Activated T-helper 1 cell treated with Interleukin-2 at 50 U/mL for 16 hours (primary cell): ENCODE data around the gene ZNF584.
"Not testable (repeated sequence)": the region's sequence is repeated elsewhere in the genome, so short reads cannot be mapped to it uniquely, and the experiment has no call there.

Source experiments
- DNase-seq: peaks from one replicate; pipeline ENCODE4 v3.0.0-alpha.2; 2020; ENCODE audit warnings: low read depth

Gene ZNF584

DNA sequence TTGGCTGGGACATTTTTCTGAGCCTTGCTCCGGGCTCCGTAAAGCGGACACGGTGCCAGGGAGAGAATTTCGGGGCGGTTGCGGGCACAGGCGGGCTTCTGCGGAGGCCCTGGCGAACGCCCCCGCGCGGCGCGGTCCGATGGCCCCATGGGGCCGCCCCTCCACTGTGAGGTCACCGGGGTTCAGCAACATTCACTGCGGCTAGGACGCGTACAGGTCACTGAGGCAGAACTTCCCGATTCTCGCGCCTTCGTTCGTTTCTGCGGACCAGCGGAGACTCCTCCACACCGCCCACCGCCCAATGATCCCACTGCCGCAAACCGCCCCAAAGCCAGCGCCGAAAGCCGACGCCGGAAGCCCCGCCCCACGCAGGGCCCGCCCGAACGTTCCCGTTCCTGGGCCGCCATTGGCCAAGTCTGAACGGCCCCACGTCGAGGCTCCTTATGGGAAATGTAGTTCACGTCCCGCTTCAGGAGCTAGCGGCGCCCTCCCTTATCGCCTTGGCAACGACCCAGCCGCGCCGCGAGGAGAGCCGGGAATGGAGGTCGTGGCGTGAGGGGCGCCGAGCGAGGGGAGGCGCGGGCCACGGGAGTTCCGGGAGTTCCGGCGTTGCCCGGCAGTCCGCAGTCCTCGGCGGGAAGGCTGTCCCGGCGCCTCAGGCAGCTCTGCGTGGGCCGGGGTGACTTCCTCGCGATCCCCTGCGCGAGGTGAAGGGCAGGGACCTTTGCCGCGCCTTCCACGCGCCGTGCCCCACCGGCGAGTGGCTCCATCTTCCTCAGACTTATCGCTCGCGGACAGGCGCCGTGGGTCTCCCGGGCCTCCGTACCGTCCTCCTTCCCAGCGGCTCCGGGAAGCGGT, at the start of gene ZNF584:
ZNF584 (plus strand) TSS at position 498 of the 858 bp plus-strand sequence. CDS start 499 bp downstream, outside the sequence.
- DNase-seq = peak; percentile 89

DNA sequence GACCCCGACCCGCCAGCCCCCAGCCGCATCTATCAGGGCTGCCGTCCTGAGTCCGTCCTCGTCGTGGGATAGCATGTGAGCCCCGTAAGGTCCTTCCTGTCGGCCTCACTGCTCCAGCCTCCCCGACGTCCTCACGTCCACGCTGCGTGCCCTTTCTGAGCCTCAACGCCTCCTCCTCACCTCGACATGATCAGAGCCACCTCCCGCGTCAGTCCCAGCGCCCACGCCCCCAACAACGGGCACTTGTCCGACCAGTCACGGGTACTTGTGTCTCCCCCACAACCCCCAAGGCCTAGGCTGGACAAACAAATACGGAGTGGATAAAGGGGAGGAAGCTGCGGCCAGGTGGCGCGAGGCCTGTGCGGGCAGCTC, 46.6 kb upstream of the ZNF584 start:
- no peak for DNase-seq

DNA sequence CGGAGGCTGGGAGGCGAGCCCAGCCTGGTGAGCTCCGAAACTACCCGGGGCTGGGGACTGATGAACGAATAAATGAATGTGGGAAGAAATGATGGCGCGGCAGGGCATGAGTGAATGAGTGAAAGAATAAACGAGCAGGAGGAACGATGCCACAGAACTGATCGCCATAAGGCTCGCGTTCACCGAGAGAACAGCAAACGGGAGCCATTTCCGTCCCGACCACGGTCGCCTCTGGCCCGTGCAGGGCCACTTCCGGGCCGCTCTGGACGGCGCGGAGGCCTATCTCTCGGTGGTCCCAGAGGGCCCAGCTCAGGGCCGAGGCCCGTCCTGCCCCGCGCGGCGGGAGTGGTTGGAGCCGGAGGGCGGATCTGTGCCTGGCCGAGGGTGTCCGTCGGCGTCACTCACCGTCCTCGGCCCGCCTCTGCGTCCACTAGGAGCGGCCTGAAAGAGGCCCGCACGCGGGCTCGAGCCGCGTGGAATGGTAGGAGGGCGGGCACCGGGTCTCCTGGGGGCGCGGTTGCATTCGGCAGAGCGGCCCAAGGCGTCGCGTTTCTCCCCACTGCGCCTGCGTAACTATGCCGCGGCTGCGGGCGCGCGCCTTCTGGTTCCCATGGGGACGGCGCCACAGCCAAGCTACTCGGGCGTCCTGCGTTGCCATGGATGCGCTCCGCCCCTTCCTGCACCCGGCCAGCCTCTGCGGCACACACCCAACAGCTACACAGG, 46.0 kb upstream of the ZNF584 start, which contains the start of gene ZNF497:
ZNF497 (minus strand) TSS at position 480 of the 723 bp plus-strand sequence. CDS start 5,116 bp downstream, outside the sequence.
- peak; percentile 95 for DNase-seq

DNA sequence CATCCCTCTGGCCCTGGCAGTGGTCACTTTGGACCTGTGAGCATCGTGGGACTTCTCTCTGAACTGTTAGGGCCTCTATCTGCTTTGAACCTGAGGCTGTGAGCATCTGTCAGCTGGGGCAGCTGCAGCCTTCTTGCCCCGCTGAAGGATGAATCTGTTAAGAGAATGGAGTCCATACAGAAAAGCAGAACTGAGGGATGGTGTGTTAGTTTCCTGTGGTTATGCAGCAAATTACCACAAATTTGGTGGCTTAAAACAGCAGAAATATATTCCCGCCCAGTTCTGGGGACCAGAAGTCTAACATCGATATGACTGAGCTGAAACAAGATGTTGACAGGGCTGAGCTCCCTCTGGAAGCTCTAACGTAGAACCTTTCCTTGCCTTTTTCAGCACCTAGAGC, 44.3 kb upstream of the ZNF584 start:
- no peak for DNase-seq

DNA sequence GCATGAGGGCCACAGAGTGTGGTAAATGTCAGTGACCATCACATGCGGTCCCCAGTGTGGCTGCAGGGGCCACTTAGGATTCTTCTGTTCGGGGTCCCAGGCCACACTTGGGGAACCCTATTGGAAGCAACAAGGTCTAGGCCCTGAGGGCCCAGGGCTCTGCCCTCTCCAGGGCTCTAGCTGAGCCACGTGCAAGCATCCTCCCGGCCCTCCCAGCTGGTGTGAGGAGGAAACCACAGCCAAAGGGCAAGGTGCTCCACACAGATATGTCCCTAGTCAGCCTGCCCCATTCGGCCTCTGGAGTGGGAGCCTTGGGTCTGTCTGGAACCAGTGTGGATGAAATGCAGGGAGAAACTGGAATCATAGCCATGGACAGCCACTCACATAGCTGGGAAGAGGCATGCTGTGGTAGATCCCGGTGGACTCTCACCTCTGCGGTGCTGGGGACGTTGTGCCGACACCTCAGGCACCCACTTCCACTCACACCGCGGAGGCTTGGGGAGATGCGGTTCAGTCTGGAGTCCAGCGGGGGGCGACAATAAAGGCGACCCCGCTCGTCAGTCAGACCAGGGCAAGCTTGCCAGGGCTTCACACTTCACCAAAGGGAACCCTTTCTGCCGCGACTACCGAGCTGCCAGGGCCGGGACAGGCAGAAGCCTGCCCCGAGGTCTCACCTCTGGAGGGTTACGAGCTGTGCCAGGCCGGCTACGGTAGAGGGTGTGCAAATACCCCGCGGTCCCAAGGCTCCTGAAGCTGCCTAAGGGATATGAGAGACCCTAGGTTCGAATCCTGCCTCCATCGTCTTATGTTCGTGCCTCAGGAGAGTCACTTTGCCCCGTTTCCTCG, 41.6 kb upstream of the ZNF584 start:
- no peak for DNase-seq

DNA sequence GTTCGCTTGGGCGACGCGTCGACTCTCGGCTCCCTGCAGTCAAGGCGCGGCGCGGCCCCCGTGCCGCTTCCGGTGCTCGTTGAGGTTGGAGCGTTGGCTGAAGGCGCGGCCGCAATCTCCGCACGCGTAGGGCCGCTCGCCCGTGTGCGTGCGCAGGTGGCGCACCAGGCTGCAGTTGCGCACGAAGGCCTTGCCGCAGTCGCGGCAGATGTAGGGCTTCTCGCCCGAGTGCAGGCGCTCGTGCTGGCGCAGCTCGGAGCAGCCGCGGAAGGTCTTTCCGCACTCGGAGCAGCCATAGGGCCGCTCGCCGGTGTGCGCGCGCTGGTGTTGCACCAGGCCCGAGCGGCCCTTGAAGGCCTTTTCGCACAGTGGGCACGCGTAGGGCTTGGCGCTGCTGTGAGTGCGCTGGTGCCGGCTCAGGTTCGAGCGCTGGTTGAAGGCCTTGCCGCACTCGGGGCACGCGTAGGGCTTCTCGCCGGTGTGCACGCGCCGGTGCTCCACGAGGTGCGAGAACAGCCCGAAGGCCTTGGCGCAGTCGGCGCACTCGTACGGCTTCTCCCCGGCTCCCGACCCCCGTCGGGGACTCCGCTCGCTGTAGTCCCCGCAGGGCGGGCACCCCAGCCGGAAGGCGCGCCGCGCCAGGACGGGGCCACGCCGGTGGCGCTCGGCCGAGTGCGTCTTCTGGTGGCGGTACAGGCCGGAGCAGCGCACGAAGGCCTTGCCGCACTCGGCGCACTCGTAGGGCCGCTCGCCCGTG, 40.6 kb upstream of the ZNF584 start:
- DNase-seq = no peak

DNA sequence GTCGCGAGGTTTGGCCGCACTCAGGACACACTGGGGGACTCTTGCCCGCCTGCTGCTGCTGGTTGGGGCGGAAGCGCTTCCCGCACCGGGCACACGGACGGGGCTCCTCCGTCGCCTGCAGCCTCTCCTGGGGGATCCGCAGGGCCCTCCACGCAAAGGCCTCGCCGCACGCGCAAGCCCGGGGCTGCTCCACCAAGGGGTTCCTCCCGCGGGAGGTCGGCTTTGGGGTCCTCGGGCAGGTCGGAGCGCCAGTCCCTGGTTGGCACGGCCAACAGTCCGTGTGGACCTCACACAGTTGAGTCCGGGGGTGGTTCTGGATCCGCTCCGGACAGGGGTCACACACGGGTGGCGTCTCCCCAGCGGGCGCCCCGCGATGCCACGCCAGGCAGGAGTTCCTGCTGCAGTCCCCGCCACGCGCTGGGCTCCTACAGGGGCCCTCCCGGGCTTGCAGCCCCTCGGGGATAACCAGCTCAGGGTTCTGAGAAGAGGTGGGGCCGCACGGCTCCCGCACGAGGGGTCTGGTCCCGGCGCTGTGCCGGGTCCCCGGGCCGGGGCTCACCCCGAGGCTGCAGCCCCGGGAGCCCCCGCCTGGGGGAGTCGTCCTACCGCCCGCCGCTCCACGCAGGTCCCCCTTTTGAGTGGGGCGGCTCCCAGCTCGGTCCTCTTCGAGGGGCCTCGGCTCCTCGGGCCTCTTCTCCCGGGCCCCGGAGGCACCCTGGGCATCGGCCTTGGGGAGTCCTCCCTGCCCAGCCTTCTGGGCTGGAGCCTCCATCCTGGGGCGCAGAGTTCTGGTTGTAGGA, 39.7 kb upstream of the ZNF584 start:
- no peak for DNase-seq

DNA sequence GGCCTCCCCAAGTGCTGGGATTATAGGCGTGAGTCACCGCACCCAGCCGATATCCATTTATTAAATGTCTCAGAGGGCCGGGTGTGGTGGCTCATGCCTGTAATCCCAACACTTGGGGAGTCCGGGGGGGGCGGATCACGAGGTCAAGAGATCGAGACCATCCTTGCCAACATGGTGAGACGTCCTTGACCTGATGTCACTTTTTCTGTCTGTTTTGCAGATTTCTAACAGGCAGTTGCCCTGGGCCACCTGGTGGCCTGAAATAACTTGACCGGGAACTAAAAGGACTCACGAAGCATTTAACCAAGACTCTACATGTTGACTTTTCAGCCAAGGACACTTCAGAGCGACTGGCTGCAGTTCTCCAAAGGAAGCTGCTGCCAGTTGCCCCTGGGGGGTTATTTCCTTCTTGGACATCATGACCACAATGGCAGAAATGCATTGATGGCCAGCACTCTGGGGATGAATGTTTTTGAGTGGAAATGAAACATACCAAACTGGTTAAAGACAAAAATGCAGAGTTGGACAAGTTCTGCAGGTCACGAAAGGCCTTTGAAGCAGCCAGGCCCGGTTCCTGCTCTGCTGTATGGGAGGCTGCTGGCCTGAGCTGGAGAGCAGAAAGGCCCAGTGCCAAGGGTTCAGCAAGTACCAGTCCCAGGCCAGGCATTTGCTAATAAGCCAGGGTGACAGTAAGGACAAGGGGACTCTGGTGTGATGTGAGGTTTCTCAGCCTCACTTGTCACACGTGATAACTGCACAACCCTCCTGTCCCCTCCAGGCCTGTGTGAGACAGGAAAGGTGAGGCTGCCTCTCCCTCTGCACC, 35.9 kb upstream of the ZNF584 start:
- DNase-seq = no peak

DNA sequence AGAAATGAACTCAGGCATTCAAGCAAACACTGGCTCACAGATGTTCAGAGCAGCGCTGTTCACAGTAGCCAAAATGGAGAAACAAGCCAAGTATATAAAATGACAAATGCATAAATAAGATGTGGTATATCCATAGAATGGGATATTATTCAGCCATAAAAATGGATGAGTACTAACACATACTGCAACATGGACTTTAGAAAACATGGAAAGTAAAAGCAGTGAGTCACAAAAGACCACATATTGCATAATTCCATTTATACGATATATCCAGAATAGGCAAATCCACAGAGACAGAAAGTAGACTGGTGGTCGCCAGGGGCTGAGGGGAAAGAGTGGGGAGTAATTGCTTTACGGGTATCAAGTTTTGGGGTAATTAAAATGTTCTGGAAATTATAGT, 34.2 kb upstream of the ZNF584 start:
- DNase-seq = no peak

DNA sequence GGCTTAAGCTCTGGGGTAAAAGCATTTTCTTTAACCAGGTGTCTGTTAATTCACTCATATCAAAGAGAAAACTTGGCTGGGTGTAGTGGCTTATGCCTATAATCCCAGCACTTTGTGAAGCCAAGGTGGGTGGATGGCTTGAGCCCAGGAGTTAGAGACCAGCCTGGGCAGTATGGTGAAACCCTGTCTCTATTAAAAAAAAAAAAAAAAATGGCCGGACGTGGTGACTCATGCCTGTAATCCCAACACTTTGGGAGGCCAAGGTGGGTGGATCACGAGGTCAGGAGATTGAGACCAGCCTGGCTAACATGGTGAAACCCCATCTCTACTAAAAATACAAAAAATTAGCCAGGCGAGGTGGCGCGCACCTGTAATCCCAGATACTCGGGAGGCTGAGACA, 31.7 kb upstream of the ZNF584 start:
- not testable (repeated sequence) for DNase-seq

DNA sequence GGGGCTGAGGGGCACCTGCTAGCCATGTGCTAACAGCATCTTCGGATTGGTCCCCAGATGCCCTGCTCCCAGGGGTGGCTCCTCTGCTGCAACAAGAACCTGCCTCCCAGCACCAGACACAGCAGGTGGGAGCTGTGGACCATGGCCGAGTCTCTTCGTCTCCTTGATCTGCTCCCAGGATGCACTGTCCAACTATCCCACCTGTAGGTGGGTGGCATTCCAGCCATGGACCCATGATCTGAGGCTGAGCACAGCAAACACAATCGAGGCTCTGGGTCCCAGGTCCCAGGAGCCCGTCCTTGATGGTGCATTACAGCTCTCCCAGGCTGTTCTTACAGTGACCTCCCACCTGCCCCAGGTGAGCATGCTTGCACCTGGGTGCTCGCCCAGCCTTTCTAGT, 29.2 kb upstream of the ZNF584 start:
- DNase-seq = no peak

DNA sequence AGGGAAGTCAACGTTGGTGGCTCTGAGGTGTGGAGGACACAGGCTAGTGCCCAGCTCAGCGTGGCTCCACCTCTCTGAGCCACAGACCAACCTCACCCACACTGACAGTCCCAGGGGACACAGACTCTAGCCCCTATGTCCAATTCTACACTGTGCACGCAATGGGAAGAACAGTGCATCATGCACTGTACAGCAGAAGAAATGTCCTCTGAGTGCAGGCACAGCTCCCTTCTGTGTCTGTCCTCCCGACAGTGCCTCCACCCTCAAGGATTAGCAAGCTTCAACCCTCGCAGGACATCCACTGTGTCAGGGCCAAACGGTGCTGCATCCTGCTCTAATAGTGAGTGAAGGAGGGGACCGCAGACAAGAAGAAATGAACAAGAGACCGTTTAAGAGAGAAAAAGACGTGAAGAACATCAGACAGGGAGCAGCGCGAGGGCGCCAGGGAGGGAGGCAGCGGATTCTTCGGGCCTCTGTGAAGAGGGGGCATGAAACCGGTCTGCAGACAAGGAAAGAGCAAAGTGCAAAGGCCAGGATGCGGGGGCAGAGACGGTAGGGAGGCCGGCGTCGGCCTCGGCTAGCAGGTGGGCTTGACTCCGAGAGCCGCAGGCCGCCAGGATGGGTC, 28.3 kb upstream of the ZNF584 start:
- no peak for DNase-seq

DNA sequence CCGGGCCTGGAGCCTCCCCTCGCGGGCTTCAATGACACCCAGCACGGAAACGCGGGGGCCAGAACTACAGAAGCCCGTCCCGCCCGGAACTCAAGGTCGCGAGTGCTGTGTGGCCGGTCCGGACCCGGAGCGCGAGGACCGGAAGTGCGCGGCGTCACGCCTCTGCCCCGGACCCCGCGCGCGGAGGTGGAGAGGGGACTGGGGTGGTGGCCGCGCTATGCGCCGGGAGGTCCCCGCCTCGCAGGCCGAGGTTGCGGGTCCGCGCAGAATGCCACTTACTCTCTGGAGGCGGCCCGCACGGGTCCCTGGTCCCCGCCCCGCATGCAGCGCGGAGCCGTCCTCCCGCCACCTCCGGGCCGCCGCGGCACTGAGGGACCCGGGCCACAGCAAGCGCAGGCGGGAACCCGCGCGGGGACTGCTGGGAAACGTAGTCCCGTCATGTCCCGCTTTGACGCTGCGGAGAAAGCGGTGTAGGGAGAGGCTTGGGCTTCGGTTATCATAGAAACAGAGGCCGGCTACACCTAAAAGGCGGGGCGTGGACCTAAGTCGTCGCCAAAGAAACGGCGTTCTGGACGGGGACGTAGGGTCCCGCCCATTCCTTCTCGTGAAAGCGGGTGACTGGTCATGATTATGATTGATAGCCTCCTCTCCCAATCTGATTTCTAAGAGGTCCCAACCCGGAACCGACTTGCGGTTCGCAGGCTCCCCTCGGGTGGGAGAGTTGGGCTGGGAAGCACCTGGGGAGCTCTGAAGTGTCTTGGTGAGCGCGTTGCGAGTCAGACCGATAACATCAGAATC, 27.6 kb upstream of the ZNF584 start, which contains the start of gene ZNF837:
ZNF837 (minus strand) TSS at position 369 of the 798 bp plus-strand sequence. CDS start 11,698 bp downstream, outside the sequence.
- DNase-seq = peak; percentile 93

DNA sequence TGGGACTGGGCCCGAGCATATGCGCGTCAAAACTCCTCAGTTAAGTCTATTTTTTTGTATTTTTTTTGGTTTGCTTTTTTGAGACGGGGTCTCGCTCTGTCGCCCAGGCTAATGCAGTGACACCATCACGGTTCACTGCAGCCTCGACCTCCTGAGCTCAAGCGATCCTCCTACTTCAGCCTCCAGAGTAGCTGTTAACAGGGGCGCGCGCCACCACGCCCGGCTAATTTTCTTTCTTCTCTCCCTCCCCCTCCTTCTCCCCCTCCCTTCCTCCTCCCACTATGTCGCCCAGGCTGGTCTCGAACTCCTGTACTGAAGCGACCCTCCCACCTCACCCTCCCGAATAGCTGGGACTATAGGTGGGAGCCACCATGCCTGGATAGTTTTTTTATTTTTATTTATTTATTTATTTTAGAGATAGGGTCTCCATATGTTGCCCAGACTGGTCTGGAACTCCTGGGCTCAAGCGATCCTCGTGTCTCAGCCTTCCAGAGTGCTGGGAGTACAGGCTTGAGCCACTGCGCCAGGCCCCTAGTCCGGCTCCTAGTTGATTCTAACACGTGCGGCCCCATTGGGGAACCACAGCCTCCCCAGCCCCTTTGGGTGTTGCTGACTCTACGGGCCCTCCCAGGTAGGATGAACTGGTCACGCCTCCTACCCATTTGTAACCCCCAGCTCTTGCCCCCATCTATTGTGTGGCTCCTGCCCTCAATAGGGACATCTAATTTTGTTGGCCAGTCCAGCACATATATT, 26.8 kb upstream of the ZNF584 start:
- DNase-seq = no peak

DNA sequence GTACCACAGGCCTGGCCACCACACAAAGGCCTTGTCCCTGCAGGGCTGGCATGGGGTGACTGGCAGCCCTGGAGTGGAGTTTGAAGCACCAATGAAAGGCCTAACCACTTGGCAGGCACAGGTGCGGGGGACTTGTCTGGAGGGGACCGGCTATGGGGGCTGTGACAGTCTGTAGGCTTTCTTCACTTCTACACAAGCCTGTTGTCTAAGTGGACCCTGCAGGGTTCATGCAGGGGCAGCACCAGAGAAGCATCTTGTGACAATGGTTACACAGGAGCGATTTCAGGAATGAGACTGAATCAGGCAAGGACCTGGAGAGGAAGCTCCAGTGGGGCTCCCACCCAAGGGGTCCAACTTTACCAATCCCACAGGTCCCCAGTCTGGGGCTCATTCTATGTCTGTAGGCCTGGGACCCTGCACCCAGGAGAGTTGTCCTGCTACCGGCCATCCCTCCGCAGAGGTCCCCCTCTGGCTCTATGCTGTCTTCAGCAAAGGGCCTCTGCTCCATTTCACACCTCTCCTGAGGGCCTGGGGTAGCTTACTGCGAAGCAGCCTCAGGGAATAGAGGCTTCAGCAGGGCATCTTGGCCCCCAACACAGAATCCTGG, 25.3 kb upstream of the ZNF584 start:
- no peak for DNase-seq

DNA sequence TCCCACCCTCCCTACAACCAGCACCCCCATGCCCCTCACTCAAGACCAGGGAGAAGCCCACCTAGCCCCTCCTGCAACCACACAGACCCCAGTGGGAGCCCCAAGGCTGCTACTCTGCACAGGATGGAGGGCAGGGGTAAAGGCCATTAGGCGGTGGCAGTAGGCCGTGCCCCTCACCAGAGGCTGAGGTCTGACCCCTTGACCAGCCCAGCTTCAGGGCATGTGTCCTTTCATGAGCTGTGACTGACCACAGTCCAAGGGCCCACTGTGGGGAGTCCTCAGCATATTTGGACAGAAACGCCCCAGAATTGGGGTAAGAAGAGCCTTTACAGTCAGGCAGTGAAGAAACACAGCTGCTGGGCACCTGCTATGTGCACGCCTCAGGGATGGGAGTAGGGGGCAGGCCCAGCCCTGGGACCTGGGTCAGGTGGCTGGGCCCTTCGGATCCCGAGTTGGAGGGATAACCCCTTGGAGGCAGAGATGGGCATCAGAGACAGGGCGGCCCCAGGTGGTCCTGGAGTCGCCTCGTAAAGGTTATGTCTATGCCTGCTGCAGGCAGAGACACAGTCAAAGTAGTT, 23.0 kb upstream of the ZNF584 start:
- no peak for DNase-seq
